C1 segment of cervical spinal cord (tissue), 14 donors: ENCODE data around the gene MRPL37.
"Not testable (repeated sequence)": the region's sequence is repeated elsewhere in the genome, so short reads cannot be mapped to it uniquely, and the experiment has no call there.

ENCODE experiments used
- DNase-seq, 14 donors: peaks; one replicate each; lab custom pipeline; 2025; lab: John Stamatoyannopoulos, UW

The MRPL37 gene

DNA sequence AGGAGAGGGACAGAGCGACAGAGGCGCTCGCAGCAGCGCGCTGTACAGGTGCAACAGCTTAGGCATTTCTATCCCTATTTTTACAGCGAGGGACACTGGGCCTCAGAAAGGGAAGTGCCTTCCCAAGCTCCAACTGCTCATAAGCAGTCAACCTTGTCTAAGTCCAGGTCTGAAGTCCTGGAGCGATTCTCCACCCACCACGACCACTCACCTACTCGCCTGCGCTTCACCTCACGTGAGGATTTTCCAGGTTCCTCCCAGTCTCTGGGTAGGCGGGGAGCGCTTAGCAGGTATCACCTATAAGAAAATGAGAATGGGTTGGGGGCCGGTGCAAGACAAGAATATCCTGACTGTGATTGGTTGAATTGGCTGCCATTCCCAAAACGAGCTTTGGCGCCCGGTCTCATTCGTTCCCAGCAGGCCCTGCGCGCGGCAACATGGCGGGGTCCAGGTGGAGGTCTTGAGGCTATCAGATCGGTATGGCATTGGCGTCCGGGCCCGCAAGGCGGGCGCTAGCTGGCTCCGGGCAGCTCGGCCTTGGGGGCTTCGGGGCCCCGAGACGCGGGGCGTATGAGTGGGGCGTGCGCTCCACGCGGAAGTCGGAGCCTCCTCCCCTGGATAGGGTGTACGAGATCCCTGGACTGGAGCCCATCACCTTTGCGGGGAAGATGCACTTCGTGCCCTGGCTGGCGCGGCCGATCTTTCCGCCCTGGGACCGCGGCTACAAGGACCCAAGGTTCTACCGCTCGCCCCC is at the start of gene MRPL37, which contains the start of gene CYB5RL:
Gene MRPL37 (plus strand): TSS at position 403 of the 754 bp plus-strand sequence. CDS start 77 bp downstream, at position 480.
Gene CYB5RL (minus strand): TSS at position 266 of the 754 bp plus-strand sequence. CDS start 4,414 bp downstream, outside the sequence.
- peak; percentile 50 to 98 (median 87) for DNase-seq

DNA sequence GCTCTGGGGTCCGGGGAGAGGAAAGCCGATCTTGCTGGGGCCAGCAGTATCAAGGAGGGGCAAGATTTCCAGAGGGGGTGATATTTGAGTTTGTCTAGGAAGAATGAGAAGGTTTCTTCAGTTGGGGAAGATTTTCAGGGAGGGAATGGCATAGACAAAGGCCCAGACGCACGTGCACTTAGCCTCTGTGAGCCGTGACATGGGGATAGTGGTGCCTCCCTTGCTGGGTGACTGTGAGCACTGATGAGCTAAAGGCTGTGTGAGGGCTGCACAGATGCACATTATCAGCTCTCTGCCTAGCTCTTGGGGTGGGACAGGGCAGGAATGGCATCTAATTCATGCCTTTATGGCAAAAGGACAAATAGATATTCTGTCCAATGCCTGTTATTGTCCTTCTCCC is 49.0 kb upstream of the MRPL37 start:
- DNase-seq: no peak

DNA sequence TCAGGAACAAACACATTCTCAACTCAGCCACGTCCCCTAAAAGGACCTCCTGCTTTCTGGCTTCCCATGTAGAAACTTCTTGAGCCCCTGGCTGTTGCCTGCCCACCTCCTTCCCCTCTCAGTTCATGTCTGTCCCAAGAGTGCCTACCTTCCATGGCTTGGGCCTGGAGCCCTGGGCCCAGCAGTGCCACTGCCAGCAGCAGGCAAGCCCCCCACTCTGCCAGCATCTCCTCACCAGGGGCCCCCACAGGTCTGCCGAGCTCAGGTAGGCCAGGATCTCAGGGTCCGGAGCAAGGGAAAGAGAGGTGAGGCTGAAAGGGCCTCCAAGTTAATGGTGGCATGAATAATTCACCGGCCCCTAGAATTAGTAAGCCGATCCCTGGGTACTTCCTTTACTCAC is 47.3 kb upstream of the MRPL37 start, which contains the start of gene CDCP2:
Gene CDCP2 (minus strand): TSS at position 305 of the 400 bp plus-strand sequence. CDS start 78 bp downstream, at position 227.
- DNase-seq: no peak

DNA sequence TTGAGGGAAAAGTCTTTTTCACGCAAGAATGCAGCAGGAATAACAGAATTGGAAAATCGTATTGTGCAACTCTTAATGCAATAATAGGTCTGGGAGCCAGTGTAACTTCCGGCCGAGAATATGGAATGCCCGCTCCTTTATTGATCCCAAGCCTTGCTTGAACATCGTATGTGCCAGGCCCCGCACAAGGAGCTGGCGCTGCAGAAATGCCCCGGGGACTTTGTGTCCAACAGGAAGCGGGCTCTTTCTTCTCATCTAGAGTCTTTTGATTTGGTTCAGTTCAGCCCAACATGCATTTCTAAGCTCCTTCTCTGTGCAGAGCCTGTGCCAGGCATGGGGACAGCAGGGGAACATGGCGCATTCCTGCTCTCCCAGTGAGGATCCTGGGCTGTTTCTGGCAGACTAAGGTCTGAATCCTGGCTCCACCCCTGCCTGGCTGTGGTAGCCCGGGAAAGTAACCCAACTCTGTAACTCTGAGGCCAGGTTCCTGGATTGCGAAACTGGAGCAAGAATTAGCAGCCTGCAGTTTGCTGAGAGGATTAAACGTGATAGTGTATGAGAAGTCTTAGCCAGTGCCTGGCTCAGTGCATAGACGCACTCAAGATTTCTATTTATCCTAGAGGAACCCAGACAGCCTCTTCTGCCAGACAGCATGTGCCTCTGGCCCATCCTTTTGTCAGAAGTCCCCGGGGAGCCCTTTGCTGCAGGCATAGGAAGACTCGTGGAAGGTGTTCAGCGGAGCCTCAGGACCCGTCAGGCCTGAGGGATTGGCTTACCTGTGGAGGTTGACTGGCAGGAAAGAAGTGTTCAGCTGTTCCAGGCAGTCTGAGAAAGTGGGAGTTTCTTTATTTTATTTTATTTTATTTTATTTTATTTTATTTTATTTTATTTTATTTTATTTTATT is 46.2 kb upstream of the MRPL37 start:
- DNase-seq: peak in 3 of 14 donors; percentile 4 to 38 (median 25)

DNA sequence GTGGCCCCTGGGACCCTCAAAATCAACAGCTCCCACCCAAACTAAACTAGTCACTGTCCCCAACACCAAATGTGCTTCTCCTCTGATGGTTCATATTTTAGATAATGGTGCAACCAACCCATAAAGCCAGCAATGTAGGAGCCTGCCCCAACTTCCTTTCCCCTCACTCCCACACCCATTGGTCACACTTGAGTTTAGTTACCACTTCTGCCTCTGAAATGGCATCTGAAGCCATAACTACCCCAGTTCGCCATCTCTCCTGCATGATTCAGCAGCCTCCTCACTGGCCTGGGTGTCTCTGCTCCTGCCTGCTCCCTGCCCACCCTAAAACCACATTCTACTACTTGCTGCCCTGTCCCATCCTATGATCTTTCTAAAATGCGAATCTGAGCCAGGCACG is 43.8 kb upstream of the MRPL37 start:
- DNase-seq: no peak

DNA sequence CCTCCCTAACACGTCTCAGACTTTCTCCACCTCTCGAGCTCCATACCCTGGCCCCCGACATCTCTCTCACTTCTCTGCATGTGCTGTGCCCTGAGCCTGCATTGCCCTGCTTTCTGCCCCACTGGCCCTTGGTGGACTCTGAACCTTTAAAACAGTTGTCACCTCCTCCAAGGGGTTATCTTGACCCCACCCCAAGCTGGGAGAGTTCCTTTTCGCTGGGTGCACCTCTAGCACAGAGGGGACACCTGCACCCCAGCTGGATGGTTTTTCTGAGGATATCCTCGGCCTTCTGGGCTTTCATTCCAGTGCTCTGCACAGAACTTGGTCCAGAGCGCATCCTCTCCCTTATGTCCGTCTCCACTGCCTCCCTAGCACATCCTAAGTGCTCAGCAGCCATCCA is 43.0 kb upstream of the MRPL37 start:
- DNase-seq: no peak

DNA sequence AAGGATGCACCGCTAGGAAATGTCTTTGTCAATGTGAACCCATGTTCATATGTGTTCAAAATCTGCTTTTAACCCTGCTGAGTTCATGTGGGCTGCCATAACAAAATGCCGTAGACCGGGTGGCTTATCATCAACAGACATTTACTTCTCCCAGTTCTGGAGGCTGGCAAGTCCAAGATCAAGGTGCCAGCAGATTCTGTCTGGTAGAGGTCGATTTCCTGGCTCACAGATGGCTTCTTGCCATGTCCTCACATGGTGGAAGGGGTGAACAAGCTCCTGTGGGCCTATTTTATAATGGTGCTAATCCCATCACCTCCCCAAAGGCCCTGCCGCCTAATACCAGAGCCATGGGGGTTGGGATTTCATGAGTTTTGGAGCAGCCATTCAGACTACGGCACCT is 42.6 kb upstream of the MRPL37 start:
- no peak for DNase-seq

DNA sequence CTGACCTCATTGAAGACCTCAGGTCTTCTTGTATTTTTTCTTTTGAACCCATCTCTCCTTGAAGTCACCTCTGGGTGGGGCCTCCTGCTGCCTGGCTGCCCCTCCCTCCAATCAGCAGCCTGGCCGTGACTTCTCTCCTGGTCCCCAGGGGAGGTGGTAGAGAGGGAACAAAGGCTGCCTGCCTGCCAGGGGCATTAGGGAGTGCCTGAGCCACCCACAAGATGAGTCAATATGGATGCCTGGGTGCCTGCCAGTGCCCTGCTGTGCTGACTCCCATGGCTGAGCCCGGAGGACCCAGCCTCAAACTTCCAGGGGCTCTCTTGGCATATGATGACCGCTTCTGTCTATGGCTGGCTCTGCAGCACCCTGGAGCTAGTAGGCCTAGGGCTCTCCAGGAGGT is 41.9 kb upstream of the MRPL37 start:
- no peak for DNase-seq

DNA sequence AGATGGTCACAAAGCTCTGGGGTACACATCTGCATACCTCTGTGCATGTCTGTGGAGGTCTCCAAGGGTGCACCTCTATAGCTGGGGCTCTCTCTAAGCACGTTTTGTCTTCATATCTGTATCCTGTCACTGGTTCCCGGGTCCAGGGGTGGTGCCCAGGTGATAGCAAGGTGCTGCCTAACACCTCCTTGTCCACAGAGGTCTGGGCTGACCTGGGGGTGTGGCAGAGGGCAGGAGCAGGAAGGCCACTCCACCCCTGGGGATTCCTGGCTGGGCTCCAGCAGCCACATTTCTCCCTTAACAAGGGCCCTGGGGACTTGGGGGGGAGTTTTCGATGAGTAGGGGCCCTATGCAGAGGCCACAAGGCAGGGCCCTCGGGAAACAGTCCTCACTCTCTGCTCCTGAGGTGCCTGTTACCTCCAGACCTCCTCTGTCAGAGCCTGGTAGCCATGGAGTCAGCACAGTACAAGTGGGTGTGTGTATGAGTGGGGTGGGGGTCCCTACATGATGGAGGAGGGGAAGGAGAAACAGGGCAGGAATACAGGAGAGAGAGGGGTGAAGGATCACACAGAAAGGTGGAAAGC is 40.1 kb upstream of the MRPL37 start:
- DNase-seq: no peak

DNA sequence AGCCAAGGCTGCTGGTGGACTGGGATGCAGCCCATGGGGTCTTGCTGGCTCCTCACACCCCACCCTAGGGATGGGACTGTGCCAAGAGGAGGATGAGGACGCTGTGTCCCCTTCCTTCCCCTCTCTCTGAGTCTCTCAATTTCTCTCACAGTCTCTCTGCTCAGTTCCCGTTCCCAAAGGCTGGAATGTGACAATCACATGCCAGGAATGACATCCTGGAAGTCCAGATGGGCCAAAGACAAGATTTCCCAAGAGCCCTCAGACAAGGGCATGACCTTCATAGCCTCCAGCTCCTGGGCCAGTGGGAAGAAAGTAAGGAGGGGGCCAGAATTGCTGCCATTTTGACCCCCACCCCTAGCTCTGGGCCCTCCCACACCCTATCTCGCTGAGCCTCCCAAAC is 39.6 kb upstream of the MRPL37 start:
- DNase-seq: no peak

DNA sequence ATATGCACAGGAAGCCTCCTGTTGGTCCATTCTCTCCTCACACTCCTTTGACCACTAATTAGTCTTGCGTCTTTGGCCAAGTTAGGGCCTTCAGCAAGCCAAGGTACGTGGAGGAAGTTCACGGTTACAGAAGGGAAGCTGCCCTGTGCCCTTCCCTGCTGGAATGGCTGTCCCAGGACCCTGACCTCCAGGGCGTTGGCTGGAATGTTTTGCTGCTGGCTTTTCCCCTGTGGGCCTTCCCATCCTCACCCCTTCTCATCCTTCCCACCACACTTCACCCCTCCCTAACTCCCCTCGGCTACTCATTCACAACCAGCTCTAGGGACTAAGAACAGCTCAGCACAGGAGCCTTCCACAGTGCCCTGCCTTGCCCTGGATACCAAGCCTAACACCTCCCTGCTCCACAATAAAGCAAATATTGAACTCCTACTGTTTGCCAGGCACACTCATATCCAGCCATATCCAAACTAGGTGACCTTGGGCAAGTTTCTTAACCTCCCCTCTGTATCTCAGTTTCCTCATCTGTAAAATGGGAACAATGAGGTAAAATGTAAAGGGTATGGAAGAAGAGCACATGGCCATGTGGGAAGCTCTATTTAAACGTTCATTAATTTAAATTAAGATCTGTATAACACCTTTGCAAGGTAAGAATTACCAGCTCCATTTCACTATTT is 38.3 kb upstream of the MRPL37 start:
- DNase-seq: no peak

DNA sequence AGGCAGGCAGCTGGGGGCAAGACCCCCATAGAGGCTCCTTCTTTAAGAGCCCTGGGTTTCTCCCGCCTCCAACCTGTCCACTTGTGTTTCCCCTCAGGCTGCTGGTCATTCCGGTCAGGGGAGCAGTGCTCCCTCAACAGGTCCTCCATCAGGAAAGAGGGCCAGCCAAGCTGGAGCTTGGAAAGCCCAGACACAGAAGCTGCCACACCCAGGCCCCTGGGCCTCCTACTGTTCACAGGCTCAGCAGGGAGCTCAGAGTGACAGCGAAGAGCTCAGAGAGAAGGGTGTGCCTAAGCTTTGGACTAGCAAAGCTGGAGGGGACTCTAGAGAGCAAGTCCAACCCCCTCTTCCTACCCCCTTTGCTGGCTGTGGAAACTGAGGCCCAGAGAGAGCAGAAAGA is 36.9 kb upstream of the MRPL37 start:
- no peak for DNase-seq

DNA sequence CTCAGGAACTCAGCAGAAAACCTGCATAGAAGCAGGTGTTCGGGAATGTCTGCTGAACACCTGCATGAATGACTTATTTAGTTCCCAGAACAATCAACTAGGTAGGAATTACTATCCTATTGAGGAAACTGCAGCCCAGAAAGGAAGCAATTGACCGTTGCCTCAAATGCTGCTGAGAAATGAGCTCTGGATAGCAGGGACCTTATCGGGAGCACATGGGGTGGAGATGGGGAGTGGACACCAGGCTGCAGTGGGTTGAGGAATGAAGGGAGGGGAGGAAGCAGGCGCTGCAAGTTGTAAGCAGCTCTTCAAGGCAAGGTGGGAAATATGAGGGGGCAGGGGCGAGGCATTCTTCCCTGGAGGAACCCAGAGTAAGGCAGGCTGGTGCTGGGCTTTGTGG is 36.4 kb upstream of the MRPL37 start:
- DNase-seq: no peak

DNA sequence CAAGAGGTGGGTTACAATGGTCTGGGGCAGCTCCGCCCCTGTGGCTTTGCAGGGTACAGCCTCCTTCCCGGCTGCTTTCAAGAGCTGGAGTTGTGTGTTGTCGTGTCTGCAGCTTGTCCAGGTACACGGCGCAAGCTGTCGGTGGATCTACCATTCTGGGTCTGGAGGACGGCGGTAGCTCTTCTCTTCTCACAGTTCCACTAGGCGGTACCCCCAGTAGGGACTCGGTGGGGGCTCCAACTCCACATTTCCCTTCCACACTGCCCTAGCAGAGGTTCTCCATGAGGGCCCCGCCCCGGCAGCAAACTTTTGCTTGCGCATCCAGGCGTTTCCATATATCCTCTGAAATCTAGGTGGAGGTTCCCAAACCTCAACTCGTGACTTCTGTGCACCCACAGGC is 34.8 kb upstream of the MRPL37 start:
- DNase-seq: no peak

DNA sequence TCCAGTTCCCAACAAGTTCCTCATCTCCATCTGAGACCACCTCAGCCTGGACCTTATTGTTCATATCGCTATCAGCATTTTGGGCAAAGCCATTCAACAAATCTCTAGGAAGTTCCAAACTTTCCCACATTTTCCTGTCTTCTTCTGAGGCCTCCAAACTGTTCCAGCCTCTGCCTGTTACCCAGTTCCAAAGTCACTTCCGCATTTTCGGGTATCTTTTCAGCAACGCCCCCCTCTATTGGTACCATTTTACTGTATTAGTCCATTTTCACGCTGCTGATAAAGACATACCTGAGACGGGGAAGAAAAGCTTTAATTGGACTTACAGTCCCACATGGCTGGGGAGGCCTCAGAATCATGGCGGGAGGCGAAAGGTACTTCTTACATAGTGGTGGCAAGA is 33.6 kb upstream of the MRPL37 start:
- DNase-seq: not testable (repeated sequence)

DNA sequence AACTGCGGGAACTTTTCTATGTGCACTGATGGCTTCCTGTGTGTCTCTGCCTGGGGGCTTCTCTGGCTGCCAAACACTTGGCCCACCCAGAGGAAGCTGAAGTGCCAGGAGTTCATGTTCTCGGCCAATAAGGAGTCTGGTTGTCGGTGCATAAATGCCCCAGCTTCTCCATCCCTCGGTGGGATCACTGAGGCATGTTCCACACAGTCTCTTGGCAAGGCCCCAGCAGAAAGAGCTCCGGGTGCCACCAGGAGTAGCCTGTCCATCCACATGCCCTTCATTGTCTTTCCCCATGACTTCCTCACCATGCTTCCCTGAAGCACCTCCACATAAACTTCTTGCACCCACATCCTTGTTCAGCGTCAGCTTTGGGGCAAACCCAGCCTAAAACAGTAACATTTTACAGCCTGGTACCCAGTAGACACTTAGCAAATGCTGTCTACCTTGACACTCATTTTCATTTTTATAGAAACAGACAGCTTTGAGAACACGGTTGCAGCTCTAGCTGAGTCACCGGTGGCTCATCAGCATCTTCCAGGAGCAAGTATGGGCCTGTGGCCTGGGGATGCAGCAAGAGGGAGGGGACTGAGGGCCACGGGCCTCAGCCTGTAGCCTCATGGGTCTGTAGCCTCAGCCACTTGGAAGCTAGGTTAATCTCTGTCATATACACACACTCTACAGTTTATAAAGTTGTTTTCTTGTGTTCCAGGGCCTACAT is 32.4 kb upstream of the MRPL37 start:
- DNase-seq: no peak

DNA sequence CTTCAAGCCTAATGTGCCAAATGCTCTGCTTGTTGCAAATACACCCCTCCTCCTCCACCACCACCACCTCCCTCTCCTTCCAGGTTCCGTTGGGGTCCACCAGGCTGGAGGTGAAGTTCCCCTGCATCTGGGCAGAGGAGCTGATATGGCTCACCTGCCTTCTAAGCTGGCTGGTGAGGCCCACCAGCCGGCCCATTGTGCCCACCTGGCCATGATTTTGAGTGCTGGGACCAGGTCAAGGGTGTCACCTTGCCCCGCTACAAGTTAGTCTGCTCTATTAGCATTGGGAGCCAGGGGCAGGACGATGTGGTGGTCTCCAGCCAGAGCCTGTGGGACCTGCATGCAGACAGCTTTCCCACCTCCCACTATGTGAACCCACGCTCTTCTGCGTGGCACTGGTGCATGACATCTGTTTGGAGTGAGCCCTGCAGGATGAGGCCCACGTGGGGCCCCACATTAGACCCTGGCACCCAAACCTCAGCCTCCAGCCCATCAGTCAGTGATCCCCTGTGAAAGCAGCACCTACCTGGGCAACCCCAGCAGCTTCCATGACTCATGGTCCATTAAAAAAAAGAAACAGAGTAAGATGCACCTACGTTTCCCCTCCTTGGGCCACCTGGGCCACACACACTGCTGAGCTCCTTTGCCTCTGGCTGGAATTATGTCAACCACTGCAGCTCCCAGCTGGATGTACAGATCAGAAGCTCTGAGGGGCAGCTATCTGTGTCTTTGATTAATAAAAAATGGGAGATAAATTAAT is 31.6 kb upstream of the MRPL37 start:
- DNase-seq: no peak

DNA sequence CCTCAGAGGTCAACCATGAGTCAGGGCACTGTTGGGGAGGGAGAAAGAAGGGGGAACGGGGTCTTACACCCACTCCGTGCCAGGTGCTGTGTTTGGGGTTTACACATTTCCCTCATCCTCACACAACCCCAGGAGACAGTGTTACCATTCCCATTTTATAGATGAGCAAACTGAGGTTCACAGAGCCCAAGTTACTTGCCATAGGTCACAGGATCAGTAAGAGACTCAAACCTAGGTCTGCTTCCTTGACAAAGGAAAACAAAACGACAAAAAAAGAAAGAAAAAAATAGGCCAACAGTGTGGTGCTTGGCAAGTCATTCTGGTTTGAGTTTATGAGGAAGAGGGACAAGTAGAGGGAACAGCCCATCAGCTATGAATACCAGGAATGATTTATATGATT is 30.9 kb upstream of the MRPL37 start:
- DNase-seq: no peak

DNA sequence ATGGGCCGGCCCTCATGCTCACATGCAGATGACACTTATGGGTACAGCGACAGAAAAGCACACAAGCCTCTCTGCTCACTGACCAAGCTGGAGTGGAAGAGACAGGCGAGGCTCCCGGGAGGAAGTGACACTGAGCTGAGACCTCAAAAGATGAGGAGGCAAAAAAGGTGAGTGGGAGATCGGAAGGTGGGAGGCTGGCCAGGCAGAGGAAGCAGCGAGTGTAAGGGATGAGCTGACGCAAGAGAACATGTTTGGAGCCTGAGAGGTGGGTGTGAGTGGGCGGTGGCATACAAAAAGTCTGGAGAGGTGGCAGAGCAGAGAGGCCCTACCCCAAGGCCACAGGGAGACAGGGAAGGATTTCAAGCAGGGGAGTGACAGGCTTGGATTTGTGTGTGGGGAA is 29.0 kb upstream of the MRPL37 start:
- DNase-seq: no peak

DNA sequence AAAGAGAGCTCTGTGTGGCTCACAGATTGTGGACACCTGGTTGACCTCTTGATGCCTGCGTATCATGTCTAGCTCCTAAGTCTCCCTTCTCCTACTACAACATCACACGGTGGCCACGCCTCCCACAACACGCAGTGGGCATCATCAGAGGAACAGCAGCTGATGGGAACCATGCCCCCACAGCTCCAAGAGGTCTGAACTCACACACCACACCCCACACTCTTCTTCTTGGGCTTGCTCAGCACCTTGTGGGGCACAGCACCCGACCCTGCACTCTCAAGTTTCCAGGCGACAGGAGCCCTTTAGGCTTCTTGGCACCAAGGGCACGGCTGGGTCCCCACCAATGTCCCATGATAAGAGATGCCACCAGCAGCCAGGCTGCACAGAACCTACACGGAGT is 28.4 kb upstream of the MRPL37 start:
- no peak for DNase-seq
